ENCODE results near the gene RPGRIP1L.

- TF ChIP-seq CTCF (IDR thresholded peaks at IDR 0.05) (no peak), POLR2A (IDR thresholded peaks at IDR 0.05) (no peak)
Measured at GRCh38 chr16:53642094-53642493, 61.6 kb downstream of the RPGRIP1L start.

All from lower leg skin (tissue), 3 donors.